Measurements from ENCODE around the gene NMUR2.
A peak's percentile ranks its signal among the peaks of the same experiment; 100 is the strongest.

The NMUR2 gene, protein sequence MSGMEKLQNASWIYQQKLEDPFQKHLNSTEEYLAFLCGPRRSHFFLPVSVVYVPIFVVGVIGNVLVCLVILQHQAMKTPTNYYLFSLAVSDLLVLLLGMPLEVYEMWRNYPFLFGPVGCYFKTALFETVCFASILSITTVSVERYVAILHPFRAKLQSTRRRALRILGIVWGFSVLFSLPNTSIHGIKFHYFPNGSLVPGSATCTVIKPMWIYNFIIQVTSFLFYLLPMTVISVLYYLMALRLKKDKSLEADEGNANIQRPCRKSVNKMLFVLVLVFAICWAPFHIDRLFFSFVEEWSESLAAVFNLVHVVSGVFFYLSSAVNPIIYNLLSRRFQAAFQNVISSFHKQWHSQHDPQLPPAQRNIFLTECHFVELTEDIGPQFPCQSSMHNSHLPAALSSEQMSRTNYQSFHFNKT

DNA sequence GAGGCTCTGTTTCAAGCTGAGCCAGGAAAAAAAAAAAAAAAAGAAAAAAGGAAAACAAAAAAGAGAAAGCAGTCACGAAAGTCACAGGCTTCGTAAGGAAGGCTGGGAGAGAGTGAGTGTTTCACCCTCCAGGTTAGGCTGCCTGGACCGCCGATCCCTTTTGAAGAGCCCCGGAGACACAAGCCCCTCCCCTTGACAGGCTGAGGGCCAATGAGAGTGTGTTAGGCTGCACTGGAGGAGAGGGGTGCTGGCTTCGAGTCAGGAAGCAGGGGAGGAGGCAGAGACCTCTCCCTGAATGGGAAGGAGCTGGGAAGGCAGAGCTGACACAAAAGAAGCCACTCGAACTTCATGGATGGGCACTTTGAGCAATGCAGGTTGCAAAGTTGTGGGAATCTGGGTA lies at the start of gene NMUR2:
Gene NMUR2 (minus strand): TSS at position 135 of the 400 bp plus-strand sequence. CDS start 166 bp downstream, outside the sequence.
- DNase-seq = peak; percentile 32

DNA sequence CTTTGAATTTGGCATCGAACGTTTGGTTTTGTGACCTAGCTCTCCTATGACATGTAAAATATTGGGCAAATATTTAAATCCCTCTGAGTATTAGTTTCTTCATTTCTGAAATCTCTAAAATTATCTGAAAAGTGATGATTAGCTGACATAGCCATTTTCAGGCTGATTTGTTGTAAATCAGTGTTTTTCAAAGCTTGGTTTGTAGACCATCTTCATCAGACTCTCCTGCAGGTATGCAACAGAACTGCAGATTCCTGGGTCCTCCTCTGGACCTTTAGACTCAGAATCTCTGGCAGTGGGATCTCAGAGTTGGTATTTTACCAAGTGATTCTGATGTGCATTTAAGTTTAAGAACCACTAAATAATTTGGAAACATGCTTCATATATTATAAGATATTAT lies 38.9 kb upstream of the NMUR2 start:
- no peak for DNase-seq

DNA sequence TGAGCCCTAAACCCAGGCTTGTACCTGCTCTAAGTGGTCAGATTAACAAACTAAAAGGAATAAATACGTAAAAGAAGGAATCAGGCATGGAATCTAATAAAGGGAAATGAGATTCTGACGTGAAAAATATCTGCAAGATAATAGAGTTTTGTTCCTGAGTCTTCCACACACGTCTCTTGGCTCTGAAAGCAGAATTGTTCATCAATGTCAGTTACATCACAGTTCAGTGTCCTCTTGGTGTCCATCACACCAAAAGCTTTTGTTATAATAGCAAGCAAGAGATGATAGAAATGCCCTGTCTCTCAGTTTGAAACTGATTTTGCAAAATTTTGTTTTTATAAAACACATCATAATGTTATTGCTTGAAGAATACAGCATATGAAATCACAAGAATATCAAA lies 34.7 kb upstream of the NMUR2 start:
- DNase-seq = no peak

DNA sequence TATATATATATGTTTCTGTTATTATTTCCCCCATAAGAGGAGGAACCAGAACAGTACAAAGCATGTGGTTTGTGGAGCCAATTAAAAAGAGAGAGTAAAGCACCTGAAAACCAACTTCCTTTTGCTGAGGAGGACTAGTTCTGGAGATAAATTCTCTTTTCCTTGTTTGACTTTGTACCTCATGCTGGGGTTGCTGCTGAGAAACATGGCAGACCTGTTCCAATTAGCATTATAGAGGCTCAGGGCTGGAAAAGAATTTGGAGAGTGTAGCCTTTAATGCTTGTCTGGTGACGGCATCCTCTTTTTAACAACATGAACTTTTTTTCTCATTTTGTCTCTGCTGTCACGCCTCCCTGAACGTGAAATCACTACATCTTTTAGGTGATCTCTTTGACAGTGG lies 32.8 kb upstream of the NMUR2 start:
- DNase-seq = peak; percentile 1

DNA sequence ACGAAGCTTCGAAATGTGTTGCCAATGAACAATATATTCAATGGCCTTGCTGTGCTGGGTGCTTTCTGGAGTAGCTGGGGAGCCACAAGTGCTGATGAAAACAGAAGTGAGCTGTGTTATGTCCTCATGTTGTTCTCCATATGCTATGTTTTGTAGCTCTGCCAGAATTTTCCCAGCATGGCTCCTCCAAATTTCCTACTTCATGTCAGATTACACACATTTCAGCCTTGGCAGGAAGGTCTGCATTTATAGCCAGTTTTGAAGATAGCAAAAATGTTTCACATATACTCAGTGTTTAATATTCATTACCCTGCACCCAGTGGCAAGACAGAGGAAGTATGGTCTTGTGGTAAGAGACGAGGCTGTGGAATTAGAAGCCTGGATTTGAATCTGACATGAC lies 22.6 kb upstream of the NMUR2 start:
- peak; percentile 17 for DNase-seq

DNA sequence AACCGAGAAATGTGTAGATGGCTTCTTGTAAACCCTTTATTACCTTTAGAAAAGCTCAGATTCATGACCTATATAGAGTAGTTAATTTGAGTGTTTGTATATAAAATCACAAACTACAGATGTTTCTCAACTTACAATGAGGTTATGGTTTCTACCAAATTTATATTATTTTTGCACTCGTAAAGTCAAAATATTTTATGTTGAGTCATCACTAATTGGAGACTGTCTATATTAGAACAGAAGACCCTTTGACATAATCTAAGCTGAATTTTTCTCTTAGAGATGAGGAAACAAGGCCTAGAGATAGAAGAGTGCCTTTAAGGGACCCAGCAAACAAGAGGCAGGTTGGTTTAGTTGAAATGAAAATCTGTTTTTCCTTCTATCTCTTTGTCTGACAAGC lies 20.0 kb upstream of the NMUR2 start:
- no peak for DNase-seq

DNA sequence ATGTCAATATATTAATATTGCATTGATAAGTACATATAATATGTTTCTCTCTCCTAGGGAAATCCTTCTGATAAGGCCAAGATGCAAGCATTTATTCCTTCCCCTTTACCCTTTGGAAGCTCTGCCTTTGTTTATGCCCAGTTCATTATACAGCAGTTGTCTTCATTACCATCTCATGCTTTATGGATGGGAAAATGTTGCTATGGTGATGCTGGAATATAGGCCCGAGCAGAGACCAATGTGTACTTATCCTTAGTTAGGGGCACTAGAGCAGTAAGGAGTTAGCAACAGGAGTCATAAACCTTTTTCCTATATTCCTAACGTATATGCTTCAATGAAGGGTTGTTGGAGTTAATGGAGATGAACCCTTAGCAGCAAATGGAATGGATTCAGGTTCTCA lies 19.4 kb upstream of the NMUR2 start:
- DNase-seq = no peak

DNA sequence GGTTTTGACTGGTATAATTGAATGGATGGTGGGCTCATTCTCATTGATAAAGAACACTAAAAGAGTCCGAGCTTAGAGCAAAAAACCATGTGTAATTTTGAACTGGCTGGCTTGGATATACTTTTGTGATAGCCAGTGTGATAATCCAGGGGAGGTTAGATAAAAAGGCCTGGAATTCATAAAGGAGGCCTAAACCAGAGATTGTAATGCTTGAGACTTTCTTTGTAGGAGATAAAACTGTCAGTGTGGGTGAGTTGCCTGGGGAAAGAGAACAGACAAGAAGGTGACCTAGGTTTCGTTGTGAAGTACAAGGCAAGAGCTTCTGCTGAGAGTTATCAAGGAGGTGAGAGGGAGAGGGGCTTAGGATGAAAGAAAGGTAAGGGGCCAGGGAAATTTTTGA lies 17.0 kb upstream of the NMUR2 start:
- no peak for DNase-seq

DNA sequence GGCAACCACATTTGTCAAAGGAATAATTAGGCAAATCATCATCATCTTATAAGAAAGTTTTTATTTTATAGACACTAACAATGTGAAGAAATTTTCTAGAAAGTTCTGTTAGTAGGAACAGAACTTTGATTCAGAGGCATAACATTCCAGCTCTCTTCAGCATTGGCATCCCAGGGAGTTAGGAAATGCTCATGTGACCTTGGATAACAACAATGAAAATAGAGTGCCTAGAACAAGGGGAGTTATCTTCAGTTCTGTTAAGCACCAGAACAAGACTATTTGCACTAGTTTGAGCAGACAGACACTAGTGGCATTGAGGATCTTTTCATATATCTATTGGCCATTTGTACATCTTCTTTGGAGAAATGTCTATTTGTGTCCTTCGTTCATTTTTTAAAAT lies 7.0 kb upstream of the NMUR2 start:
- DNase-seq = no peak

DNA sequence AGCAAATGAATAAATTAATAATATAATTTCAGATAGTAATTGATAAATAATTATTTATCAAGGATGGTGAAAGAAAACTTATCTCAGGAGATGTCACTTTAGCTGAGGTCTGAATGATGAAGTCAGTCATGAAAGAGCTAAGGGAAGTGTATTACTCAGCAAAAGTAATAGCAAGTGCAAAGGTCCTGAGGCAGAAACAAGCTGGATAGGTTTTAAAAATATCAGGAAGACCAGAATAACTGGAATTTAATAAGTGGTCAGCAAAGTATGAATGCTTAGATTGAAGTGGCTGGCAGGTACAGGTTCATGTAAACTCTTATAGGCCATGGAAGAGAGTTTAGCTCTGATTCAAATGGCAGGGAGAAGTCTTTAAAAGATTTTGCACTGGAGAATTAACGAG lies 1.0 kb upstream of the NMUR2 start:
- DNase-seq = no peak

DNA sequence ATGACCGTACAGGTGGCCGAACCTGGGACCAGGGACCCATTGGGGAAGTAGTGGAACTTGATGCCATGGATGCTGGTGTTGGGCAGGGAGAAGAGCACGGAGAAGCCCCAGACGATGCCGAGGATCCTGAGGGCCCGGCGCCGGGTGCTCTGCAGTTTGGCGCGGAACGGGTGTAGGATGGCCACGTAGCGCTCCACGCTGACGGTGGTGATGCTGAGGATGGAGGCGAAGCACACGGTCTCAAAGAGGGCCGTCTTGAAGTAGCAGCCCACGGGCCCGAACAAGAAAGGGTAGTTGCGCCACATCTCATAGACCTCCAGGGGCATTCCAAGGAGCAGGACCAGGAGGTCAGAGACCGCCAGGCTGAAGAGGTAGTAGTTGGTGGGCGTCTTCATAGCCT lies 585 bp downstream of the NMUR2 start:
- DNase-seq = no peak

DNA sequence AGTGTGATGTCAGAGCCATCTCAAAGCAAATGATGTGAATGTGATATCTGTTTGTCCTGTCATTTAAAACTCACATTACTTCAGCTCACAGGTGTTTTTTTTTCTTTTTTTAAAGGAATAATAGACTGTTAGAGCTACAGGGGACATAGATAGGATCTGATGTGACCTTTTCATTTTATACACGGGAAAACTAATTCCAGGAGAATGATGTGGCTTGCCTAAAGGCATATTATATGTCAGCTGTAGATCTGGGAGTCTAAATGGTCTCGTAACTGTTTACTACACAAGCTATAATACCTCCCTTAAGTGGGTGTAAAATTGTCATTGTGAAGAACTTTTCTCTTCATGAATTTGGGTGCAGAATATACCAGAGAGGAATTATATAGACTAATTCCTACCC lies 2.0 kb downstream of the NMUR2 start:
- no peak for DNase-seq

DNA sequence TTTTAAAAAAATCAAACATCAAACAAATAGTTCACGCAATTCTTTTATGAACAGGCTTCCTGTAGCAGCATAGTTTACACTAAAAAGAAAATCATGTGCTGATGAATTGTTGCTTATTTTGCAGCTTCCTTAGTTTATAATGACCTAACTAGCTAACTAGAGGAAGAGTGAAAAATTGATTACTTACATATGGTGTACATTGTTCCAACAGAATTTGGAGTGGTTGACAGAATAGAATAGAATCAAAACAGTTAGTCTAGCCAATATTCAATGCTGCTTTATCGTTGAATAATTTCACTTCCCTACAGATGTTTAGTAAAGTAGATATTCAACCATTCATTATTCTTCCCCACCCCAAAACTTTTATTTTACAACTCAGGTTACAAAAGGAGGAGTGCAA lies 4.2 kb downstream of the NMUR2 start:
- DNase-seq = no peak

DNA sequence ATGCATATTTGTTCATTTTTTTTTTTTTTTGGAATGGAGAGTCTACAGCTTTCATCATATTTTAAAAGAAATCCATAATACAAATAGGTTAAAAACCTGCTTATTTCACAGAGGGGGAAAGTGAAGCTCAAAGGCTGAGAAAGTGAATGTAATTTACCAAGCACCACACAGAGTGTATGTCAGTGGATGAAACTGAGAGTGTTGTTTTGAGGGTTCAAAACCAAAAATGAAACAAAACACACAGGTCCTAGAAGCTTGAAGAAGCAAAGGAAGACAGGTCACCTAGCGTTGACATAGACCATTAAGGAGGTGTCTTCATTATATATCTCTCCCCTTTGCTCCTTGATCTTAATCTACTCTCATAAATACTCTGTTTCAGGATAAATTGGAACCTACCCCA lies 7.5 kb downstream of the NMUR2 start:
- no peak for DNase-seq

DNA sequence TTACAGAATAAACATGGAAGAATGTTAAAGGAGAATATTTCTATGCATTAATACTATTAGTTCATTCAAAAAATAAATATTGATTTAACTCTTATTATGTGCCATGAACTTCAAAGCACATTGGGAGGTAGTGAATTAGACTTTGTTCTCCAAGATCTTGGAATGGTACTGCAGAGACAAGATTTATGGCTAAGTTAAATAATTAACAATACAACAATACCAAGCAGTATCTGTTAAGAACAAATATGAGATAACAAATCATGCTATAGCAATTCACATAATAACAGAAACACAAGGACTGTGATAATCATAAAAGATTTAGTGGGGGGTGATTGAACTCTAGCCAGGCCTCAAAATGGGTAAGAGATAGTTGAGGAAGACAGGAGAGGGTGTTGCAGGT lies 11.6 kb downstream of the NMUR2 start:
- DNase-seq = no peak

DNA sequence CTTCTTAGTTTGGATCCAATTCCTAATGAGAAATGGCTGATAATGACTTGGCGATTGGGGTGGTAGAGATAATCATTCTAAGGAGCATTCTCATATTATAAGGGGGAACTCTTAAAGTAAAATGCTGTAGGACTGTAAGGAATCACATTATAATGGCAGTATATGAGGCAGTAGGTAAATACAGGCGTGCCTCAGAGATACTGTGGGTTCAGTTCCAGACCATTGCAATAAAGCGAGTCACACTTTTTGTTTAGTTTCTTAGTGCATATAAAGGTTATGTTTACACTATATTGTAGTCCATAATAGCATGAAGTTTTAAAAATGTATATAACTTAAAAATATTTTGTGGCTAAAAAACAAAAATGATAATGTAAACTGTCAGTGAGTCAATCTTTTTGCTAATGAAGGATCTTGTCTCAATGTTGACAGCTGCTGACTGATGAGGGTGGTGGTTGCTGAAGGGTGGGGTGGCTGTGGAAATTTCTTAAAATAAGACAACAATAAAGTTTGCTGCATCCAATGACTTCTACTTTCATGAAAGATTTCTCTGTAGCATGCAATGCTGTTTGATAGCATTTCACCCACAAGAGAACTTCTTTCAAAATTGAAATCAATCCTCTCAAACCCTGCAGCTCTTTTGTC lies 15.8 kb downstream of the NMUR2 start:
- no peak for DNase-seq

DNA sequence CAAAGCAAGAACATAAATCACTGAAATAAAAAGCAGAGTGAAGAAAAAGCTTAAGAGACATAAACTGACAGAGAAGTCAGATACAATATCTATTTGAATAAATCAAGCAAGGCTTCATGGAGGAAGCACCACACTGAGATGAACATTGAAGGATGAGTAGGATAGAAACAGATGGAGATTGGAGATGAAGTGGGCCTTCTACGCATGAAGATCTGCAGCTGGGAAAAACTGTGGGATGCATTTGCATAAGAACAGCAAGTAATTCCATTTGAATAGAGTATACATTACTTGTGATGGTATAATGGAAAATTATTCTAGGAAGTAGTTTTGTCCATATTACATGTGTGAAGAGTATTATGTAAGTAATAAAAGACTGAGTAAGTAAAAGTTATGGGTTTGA lies 16.5 kb downstream of the NMUR2 start:
- DNase-seq = no peak

DNA sequence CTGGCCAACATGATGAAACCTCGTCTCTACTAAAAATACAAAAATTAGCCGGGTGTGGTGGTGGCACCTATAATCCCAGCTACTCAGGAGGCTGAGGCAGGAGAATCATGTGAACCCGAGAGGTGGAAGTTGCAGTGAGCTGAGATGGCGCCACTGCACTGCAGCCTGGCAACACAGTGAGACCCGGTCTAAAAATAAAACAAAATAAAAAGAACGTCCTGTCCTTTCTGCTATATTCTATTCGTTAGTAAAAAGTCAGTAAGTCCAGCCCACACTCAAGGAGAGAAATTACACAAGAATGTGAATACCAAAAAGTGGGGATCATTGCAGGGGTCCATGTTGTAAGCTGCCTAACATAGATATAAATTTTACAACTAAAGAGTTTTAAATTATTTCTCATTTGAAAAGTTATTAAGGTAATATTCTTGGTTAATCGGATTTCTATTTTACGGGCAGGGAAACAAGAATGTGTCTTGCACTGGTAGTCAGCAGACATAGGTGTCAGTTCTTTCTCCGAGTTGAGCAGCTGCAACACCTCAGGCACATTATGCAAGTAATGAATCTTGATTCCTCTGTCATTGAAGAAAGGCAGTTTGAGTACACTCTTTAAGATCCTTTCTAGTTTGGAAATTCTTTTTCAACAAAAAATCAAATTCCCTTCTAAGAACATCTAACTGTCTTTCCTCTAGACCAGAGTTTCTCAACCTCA lies 24.5 kb downstream of the NMUR2 start:
- DNase-seq = no peak

DNA sequence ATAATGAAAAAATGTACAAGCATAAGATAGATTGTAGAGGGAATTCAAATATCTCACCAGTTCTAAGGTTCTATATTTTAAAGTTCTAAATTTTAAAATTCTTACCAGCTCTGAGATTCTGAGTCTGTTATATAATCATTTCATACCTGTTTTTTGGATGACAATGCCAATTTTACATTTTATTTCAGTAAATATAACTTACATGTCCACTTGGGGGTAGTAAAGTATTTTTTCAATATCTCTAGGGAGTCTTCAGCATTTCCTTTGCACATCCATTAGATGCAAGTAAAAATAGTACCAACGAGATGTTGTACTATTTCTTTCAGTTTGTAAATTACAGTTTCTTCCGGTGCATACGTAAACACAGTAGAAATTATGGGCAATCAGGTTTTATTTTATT lies 25.7 kb downstream of the NMUR2 start:
- DNase-seq = no peak

DNA sequence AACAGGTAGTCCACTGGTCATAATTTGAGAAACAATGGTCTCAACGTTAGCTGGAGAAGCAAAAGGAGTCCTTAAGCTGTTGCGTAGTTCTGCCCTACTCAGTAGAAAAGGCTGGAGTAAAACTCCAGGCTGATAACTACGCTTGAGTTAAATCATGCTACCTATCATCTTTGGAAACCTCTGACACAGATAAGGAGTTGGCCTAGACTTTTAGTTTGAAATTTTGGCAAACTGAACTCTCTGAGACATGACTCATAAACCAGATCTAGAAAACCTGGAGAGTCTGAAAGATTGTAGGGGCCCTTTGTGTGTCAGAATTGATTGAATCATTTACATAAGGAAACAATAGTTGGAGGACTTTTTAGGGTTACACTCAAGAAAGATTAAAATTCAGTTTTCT lies 26.3 kb downstream of the NMUR2 start:
- DNase-seq = no peak

DNA sequence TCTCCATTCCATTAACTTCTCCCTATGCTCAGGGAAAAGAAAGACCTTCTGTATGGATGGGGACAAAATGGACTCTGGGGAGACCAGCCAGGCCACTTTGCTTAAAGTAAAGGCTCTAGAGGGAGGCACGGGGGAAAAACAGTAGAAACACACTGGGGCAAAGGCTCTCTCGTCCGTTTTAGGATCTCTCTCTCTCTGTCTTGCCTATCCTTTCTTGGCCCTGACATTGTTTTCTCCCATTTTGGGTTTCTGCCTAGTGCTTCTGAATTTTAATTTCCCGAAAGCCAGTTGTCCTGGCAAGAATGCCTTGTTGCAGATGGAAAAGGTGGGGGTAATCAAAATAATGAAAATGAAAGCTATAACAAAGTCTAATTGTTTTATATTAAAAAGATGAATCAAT lies 28.2 kb downstream of the NMUR2 start:
- DNase-seq = no peak

DNA sequence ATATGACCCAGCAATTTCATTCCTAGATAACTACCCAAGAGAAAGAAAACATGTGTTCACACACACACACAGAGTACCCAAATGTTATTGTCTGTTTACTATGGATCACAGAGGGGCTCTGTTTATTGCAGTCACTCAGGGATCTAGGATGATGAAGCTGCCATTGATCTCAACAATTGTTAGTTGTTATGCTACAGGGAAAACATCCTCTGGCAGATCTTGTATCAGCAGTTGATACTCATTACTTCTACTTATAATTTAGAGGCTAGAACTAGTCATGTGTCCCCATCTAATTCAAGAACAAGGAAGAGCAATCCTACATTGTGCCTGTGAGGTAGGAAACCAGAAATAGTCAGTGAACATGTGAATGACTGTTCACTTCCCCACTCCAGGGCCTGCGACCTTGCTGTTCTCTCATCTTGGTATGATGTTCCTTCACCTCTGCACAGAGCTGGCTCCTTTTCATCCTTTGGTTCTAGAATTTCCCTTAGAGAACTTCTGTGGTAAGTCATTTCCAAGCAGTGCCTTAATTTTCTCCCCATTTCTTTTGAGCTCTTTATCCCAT lies 30.3 kb downstream of the NMUR2 start:
- DNase-seq = no peak

DNA sequence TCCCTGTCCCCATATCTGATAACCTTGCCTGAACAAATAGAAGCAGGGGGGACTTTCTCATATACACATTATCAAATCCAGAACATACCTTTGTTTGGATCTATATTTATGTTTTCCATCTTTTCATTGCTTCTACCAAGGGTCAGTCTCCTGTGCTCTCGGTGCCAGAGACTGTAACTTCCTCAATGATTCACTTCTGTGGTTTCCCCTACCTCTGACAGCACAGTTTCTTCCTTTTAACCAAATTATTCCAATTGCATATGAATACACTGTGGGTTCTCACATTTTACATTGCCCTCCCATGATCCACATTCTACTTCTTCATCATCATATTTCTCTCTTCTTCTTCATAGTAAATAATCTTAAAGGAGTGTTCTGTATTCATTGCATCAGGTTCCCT lies 32.2 kb downstream of the NMUR2 start:
- DNase-seq = no peak

DNA sequence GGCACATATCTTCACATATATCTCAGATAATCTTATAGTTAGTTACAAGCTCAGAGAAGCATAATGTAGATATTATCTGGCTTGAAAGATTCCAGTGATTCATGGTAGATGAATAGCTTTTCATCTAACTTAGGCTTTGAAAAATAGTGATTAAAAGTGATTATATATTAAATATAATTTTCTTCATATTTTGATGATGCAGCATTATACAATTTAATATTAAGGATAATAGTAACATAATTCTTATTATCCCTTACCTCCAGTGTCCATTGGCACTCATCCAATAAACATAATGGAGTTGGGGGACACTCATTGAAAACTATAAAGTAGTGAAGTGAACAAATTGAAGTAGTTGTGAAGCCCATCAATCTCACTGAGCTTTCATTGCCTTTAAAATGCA lies 35.8 kb downstream of the NMUR2 start:
- no peak for DNase-seq
